Smooth muscle cell of the umbilical artery (primary cell): Measurements from ENCODE around the gene DPPA3. TPM values are rescaled to one million over a fixed set of nuclear protein-coding genes. Genes with fewer than 3 reads are reported as not detected.

ENCODE experiments used
- total RNA-seq: library from RNA; depleted of rRNA; stranded (reverse); fragments of >200 nt; gene quantifications from 2 replicates; pipeline ENCODE4 v1.2.3, GENCODE V29; 2014

DPPA3 gene
- not detected in 2 replicates for total RNA-seq

DNA sequence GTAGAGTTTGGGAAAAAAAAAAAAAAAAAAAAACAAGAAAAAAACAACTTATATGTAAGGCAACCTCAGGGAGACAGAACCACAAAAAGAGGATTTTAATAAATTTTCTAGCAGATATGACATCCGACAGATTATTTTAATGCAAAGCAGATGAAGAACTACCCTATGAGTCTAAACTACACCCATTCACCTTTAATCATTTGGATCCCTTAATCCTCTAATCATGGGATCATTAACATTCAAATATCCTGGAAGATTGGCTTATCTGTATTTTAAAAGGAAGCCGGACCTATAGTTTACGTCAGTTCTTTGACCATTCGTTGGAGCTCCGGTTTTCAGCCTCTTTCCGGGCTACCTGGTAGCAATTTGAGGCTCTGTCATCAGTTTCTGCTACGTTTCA is at the start of gene DPPA3:
TSS of gene DPPA3 (plus strand) at position 301 of the 400 bp plus-strand sequence. CDS start 138 bp downstream, outside the sequence.

DNA sequence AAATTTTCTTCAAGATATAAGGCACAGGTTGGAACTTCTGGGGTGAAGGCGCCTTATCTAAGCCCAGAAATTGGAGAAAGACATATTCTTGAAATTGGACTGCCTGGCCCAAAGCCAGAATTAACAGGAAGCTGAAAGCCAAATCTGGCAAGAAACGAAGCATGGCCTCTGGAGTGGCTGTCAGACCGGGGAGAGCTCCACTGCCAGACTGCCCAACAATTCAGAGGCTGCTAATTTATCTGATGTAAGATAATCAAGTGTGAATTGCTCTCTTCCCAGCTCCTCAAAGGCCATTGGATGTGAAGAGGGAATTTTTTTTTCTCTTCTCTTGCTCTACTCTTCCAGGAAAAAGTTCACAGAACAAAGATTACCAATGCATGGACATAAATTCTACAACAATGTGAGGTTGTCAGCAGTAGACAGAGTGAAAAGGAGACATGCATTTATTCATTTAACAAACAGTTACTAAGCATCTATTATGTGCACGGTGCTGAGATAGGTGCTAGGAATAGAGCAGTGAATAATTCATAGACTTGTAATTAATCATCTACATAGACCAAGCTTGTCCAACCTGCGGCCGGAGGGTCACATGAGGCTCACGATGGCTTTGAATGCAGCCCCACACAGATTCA is 15.6 kb upstream of the DPPA3 start, which contains the start of gene GDF3:
TSS of gene GDF3 (minus strand) at position 210 of the 632 bp plus-strand sequence. CDS start at position 163, 47 bp downstream.

DNA sequence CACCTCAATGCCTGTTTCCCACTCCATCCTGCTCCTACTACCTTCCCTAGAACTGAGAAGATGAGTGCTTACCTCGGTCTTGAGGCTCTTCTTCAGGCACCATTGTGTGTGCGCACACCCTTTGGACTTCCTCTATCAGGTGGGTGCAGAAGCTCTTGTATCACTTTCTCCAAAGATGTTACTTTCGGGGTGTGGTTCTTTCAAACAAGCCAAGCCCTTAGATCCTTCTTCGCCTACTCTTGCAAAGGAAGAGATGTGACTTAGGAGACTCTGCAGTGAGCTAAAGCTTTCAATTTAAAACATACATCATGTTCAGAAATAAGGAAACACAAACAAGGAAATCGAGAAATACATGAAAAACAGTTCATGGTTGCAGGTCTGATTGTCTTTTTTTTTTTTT is 36.0 kb downstream of the DPPA3 start, which contains the start of gene CLEC4C:
TSS of gene CLEC4C (minus strand) at position 130 of the 400 bp plus-strand sequence. CDS start at position 103, 27 bp downstream.

Other genes starting within 250 kb of the DPPA3 start
- not detected in 2 replicates for gene CD163, start 207.7 kb upstream of the DPPA3 start, total RNA-seq
- gene APOBEC1, start 45.5 kb upstream of the DPPA3 start, total RNA-seq: not detected in 2 replicates
- not detected in 2 replicates for gene GDF3, start 15.7 kb upstream of the DPPA3 start, total RNA-seq
- not detected in 2 replicates for gene CLEC4C, start 35.9 kb downstream of the DPPA3 start, total RNA-seq
- gene NANOGNB, start 53.8 kb downstream of the DPPA3 start, total RNA-seq: not detected in 2 replicates
- gene NANOG, start 78.0 kb downstream of the DPPA3 start, total RNA-seq: not detected in 2 replicates
- gene SLC2A14, start 161.5 kb downstream of the DPPA3 start, total RNA-seq: 0.09 TPM in 1 of 2 replicates, not detected in the other
- 100 and 155 TPM in 2 replicates for gene SLC2A3, start 224.8 kb downstream of the DPPA3 start, total RNA-seq